Measurements from ENCODE around the gene SCARB1.

Gene SCARB1

DNA sequence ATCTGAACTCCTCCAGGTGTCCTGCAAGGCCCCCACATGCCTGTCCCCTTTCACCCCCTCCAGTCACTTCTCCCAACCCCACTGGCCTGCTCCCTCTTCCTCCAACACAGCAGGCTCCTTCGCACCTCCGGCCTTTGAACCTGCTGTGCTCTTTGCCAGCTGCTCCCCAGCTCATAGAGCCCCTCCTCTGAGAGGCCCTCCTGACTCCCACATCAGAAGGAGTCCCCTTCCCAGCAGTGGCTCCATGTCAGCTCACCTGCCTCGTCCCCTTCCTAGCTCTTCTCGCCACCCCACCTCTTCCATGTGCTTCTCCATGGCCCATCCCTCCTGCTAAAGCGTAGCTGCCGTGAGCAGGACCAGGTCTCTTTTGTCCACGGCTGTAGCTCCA is 22.1 kb downstream of the SCARB1 start:
- no peak for DNase-seq

DNA sequence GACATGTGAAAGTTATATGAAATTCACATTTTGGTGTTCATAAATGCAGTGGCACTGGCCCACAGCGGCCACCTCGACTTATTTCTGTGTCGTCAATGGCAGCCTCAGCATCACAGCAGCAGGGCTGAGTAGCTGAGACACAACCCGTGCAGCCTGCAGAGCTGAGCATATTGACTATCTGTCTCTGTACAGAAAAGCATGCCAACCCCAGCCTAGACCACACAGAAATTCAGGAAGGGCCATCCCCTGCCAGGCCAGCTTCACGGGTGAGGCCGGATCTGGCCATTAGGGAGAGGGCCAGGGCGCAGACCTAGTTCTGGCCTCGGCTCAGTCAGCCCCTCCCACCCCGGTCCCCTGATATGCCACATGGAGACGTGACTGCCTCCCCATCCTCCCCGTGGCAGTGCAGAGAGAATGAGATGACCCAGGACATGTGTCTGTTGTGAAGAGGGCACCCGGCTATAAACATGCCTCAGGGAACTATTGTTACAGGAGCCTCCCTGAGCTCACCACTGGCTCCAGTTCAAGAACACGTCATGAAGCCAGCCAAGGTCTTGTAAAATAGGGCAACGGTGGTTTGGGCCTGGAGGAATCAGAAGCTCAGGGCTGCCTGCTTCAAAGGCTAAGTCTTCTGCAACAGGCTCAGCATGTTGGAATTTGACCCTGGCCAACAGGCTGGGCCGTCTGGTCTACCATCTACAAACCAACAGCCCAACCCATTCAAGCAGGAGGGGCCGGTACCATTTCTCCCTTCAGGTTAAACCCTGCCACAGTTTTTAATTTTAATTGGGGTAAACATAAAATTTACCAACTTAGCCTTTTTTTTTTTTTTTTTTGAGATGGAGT is 25.5 kb downstream of the SCARB1 start:
- DNase-seq: no peak

DNA sequence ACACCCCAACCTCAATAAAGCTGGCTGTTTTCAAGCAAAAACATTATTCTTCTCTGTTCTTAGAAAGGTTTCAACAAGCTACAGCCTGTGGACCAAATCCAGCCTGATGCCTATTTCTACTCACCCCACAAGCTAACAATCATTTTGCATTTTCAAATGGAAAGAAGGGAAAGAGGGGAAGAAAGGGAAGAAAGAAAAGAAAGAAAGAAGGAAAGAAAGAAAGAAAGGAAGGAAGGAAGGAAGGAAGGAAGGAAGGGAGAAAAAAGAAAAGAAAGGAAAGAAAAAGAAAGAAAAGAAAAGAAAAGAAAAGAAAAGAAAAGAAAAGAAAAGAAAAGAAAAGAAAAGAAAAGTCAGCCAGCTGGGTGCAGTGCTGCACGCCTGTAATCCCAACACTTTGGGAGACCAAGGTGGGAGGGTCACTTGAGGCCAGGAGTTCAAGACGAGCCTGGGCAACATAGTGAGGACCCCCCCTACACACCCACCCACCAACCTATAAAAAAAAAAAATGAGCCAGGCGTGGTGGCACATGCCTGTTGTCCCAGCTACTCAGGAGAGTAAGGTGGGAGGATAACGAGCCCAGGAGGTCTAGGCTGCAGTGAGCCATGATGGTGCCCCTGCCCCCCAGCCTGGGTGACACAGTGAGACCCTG is 26.3 kb downstream of the SCARB1 start:
- DNase-seq: no peak

DNA sequence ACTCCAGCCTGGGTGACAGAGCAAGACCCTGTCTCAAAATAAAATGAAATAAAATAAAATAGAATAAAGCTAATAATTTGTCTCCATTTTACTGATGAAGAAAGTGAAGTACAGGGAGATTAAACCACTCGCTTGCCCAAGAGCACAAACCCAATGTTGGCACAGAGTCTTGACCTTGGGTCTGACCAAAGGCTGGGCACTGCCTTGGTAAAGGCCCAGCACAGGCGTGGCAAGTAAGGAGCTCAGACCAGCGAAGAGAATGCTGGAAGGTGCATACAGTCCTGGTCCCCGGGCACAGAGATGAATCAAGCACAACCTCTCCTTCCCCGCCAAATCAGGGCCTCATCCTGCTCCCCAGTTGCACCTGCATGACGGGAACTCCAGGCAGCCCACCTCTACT is 26.9 kb downstream of the SCARB1 start:
- DNase-seq: no peak

DNA sequence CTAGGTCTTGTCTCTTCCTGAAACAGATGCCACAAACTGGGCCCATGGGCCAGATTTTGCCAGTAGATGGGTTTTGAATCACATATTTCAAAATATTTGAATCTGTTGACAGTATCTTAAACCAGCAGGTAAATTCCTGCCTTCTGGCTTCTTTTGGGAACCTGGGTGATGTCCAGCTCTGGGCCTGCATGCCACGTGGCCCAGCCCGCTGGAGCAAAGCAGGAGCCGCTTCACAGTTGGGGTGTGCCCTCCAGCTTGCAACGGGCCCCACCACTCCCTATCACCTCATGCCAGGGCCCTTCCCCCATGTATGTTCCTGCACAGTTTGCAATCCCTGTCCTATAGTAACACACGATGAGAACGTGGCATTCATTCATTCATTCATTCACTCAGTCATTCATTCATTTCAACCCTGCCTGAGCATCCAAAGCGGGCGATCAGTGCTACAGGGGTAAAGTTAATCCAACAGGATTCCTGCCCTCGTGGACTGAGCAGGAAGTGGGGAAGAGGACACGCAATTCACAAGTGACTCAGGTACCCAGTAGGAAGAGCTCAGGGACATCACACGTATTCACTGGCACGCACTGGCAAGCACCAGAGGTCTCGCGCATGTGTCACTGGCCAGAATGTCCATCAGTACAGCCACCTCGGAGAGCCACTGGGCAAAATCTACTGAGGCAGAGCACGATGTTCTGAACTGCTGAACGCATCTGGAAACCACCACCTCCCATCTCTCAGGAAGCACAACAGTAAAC is 27.8 kb downstream of the SCARB1 start:
- DNase-seq: no peak

DNA sequence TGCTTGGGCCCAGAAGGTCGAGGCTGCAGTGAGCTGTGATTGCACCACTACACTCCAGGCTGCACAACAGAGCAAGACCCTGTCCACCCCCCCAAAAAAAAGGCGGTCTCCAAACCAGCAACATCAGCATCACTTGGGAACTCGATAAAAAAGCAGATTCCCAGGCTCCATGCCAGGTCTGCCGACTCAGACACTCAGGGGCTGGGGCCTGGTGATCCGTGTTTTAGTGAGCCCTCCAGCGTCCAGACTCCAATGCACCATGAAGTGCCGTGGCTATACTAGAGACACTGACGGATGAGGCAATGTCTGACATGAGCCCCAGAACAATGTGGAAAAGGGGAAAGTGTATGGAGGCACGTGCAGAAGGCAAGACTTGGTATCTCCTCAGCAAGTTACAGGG is 28.8 kb downstream of the SCARB1 start:
- DNase-seq: no peak

DNA sequence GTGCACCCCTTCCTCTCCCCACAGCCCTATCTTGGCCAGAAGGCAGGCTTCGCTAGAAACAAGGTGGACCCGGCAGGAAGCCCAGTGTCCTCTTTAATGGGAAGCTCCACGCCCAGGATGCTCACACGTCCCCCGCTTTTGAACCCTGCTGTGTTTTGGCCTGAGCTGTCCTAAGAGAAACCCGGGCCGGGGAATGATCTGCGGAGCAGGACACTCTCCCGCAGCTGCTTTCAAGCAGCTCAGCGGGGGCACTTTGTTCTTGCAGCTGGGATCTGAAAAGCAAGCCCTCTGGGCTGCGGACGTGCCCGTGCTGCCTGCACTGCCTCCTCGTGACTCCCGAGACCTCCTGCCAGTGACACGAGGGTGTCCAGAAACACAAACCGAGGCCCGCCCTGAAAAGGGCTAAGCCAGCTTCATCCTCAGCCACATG is 30.0 kb downstream of the SCARB1 start:
- no peak for DNase-seq

DNA sequence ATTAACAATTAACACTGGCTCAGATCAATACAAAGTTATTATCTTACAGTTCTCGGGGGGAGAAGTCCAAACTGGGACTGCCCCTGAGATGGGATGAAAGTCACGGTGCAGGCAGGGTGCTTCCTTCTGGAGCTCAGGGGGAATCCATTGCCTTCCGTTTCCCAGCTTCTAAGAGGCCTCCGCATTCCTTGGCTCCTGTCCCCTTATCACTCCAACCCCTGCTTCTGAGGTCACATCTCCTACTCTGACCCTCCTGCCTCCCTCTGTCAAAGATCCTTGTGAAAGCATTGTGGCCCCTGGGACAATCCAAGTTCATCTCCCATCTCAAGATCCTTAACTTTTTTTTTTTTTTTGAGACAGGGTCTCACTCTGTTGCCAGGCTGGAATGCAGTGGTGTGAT is 30.8 kb downstream of the SCARB1 start:
- DNase-seq: no peak

DNA sequence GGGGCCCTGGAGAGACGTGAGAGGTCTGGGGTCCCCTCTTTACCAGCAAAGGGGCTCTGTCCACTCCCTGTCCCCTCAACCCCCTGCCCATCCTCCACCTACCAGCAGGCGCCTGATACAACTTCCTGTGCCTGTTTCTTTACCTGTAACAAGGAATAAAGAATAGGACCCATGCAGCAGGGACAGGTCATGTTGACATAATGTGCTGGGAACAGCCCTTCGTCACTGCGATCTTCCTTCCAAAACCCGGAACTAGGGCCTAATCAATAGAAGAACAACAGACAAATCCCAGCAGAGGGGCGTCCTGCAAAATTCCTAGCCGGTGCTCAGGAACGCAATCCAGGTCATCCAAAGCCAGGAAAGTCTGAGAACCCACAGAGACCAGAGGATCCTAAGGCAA is 32.1 kb downstream of the SCARB1 start:
- DNase-seq: no peak

DNA sequence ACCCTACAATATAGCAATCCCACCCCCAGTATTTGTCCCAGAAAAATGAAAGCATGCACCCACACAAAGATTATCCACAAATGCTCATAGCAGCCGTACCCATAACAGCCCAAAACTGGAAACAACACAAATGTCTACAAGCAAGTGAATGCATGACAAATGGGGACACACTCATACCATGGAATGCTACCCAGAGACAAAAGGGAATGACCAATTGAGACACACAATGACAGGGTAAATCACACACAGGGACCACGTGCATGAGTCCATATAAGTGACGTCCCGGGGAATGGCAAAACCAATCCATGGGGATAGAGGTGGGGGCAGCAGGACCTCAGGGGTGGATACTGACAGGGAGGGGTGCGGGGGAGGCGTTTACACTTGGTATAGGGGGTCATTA is 33.4 kb downstream of the SCARB1 start:
- no peak for DNase-seq

DNA sequence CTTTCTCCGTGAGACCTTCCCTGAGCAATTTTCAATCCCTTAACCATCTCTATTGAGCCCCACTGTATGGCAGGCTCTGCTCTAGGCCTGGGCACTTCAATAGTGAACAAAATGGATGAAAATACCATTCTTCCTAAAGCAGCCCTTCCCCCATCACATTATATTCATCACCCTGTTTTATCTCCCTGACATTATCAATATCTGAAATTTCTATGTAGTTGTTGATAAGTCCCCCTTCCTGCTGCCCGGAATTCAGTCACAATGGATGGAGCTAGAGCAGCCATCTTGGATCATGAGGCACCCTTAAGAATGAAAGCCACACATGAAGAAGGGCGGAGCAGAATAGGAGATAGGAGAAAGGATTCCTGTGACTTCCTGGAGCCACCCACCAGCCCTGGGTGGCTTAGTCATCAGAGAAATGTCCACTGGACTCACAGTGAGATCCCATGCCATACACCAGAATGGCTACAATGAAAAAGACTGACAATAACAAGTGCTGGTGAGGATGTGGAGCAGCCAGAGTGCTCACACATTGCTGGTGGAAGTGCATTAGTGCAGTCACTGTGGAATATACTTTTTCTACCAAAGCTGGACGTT is 33.9 kb downstream of the SCARB1 start:
- no peak for DNase-seq

DNA sequence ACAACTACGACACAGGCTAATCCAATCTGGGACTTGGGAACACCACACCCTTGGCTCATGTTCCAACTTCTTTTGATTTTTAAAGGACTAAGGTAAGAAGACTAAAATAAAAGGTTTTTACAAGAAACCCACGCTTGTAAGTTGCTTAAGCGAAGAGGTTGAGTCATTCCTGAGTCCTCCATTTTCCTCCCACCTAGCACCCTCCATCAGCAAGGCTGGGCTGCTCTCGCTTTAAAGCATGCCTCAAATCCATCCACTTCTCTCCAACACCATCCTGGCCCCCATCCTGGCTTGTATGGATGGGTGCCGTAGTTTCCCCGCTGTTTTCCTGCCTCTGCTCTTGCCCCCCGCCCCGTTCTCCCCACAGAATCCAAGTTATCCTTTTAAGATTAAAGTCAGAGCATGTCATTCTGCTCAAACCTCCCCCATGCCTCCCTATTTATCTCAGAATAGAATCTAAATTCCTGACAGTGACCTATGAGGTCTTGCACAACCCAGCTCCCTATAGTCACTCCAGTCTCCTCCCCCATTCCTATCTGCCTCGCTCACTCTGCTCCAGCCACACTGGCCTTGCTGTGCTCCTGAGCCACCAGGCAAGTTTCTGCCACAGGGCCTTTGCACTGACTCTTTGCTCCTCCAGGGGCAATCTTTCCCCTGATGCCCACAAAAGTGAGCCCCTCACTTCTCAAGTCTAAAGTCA is 34.5 kb downstream of the SCARB1 start:
- no peak for DNase-seq

DNA sequence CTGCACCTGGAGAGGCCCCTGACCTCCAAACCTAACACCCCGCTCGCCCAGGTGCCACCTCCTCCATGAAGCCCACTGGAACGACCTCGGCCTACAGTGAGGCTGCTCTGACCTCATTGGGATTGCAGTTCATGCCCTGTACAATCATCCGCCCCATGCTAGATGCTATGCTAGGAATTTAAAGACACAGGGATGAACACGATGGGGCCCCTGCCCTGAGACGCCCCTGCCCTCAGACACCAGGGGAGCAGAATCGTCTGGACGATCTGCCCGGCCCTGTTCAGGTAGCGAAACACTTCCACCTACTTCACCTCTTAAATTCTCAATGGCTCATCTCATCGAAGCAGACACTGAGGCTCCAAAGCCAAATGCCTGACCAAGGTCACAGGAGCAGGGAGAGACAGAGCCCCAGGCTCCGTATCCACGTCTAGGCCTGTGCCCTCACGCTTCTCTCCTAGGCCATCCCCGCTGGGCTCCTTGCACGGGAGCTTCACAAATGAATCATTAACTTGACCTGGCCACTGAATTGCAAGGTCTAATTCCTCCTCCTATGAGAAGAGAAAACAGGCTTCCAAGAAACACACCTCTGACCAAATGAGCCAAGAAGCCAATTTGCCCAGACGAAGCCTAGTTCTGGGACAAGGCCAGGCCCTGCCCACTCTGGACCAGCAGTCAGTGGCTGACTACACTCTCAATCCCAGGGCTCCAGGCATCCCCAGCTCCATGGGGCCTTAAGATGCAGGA is 35.2 kb downstream of the SCARB1 start:
- DNase-seq: no peak

DNA sequence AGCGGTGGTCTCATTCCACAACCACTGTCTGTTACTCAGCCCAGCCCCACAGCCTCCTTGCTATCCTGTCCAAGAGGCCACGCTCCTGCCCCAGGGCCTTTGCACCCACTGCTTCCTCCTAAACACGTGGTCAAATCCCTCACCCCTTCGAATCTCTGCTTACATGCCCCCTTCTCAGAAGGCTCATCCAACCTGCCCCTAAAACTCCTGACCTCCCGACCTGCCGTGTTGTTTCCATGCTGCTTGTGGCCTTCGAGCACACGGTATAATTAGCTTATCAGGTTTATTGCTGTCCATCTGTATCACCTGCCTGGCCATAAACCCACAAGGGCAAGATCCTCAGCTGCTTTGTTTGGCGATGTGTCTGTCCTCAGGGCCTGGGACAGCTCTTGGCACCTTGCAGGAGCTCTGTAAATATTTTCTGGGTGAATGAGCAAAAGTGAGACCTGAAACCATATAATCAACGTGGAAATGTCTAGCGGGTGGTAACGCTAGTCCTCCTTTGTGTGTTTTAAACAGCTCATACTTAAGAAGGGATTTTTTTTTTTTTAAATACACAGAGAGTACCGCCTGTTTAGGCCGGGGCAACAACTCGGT is 36.0 kb downstream of the SCARB1 start:
- DNase-seq: no peak

DNA sequence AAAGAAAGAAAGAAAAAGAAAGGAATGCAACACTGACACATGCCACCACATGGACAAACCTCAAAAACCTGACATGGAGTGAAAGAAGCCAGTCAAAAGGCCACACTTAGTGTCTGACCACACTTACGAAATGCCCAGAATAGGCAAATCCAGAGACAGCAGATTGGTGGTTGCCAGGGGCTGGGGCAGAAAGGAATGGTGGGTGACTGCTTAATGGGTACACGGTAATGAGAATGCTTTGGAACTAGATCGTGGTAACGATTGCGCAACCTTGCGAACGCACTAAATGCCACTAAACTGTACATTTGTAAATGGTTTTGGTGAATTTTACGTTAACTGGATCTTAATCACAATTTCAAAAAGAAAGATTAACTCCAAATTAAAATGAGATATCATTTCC is 39.5 kb downstream of the SCARB1 start:
- DNase-seq: no peak

DNA sequence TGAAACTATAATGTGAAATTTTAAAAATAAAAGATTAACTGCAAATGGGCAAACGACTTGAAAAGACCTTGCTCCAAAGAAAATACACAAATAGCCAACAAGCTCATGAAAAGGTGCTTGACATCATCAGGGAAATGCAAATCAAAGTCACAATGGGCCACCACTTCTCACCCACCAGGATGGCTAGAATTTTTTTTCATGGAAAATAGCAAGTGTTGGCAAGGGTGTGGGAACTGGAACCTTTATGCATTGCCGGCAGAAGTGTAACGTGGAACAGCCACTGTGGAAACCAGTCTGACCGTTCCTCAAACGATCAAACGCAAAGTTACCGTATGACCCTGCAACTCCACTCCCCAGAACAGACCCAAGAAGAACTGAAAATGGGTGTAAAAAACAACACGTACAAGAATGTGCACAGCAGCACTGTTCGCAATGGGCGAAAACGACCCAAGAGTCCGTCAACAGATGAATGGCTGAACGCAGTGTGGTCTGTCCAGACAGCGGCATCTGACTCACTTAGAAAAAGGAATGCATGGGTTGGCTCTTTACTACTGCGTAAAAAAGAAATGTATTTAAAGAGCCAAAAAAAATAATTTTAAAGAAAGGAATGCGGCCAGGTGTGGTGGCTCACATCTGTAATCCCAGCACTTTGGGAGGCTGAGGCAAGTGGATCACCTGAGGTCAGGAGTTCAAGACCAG is 40.2 kb downstream of the SCARB1 start:
- DNase-seq: no peak

DNA sequence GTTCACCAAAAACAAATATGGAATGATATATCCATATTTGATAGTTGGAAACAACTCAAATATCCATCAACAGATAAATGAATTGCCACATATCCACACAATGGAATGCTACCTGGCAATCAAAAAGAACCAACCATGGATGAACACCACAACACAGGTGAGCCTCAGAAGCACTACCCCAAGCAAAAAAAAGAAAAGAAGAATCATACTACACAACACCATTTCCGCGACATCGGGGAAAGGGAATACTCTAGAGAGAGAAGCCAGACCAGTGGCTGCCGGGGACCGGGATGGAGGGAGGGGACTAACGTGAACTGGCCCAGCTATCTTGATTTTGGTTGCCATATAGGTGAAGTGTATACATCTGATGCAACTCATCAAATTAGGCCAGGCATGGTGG is 41.4 kb downstream of the SCARB1 start:
- DNase-seq: no peak

DNA sequence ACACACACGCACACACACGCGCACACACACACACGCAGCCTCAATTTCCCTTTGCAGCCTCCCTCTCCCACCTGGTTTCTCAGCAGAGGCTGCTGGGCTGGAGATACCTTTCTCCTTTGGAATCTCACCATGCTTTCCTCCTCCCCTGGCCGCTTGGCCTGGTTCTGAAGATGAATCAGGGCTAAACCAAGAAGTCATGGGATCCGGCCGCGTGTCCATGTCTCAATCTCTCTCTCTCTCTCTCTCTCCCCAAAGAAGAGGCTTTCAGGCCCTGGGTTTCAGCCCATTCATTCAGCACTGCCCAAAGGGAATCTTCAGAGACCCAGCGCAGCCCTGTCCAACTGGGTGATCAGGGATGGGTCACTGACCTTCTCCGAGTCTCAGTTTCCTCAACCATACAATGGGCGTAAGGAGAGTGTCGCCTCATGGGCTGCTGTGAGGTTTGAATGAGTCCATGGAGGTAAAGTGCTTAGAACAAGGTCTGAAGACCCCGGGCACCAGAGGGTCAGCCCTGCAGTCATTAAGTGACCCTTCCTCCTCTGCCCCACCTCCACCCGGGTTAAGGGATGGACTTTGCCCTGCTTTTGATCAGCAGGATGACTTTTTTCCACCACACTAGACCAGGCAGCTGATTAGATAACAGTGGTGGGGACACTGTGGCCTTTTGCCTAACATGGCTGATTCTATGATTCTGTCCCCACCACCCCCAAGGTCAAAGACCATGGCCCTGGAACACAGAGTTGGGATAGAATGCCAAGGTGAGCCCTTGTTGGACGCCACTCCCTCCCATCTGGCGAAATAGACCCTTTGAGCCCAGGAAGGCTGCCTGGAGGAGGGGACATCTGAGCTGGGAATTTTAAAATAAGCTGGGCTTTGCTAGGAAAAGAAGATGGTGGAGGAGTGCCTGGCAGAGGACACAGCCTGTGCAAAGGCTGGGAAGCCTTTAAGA is 42.1 kb downstream of the SCARB1 start:
- DNase-seq: no peak

DNA sequence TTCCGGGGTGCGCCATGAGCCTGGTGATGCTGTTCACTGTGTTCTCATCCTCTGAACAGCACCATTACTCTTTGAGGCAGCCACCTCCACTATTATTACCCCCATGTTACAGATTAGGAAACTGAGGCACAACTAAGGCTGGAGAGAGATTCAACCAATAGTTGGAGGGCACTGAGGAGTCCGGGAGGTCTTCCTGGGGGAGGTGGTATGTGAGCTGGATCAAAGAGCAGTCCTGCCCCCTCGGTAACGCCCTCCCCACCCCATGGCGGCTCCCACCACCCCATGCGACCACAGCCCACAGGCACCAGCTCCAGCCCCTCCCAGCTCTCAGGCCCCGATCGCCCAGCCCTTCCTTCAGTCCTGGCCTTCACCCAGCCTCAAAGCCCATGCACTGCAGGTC is 43.5 kb downstream of the SCARB1 start:
- no peak for DNase-seq

DNA sequence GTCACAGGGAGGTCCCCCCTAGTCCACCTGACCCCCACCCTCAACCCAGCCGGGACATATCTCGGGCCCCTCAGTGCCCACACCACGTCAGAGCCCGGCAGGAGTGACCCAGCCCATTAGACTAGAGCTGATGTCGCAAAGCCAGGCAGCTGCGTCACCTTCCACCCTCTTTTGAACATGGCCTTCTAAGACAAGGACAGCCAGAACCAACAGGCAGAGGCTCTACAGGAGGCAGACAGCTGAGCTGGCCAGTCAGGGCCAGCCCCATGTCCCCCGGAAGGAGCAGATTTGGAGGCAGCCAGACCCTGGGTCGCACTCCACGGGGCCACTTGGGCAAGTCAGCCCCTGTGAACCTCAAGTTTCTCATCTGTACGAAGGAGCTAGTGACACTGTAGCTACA is 44.1 kb downstream of the SCARB1 start:
- no peak for DNase-seq
